GM19438 (cell line): ENCODE measurements around the gene PIK3IP1.

ENCODE experiments used
- ATAC-seq: cut with Tn5 transposase; IDR thresholded peaks from one replicate; pipeline ENCODE4 v1.9.1; 2021; ENCODE audit warnings: low read depth; ENCODE audit not compliant: unreplicated experiment

Gene PIK3IP1

GRCh38 chr22:31281733-31282132 lies 10.6 kb downstream of the PIK3IP1 start:
- no peak for ATAC-seq

GRCh38 chr22:31279821-31280505 lies 12.3 kb downstream of the PIK3IP1 start:
- ATAC-seq = no peak

- ATAC-seq = no peak
These were observed 13.0 kb downstream of the PIK3IP1 start for GRCh38 chr22:31279327-31279669.

- no peak for ATAC-seq
These were observed 13.5 kb downstream of the PIK3IP1 start for GRCh38 chr22:31278626-31279326.

GRCh38 chr22:31278151-31278621 lies 14.1 kb downstream of the PIK3IP1 start:
- no peak for ATAC-seq

- ATAC-seq = no peak
These were observed 14.5 kb downstream of the PIK3IP1 start for GRCh38 chr22:31277741-31278140.

GRCh38 chr22:31276426-31277167 lies 15.7 kb downstream of the PIK3IP1 start:
- ATAC-seq = no peak

- no peak for ATAC-seq
These were observed 16.7 kb downstream of the PIK3IP1 start for GRCh38 chr22:31275576-31275975.

- no peak for ATAC-seq
These were observed 17.3 kb downstream of the PIK3IP1 start for GRCh38 chr22:31275018-31275417.

- ATAC-seq = no peak
These were observed 18.3 kb downstream of the PIK3IP1 start for GRCh38 chr22:31274017-31274416.

- ATAC-seq = no peak
These were observed 19.5 kb downstream of the PIK3IP1 start for GRCh38 chr22:31272522-31273446.

GRCh38 chr22:31271485-31271884 lies 20.8 kb downstream of the PIK3IP1 start:
- no peak for ATAC-seq

- no peak for ATAC-seq
These were observed 21.3 kb downstream of the PIK3IP1 start for GRCh38 chr22:31271026-31271425.

- no peak for ATAC-seq
These were observed 22.3 kb downstream of the PIK3IP1 start for GRCh38 chr22:31269892-31270579.

- ATAC-seq = no peak
These were observed 24.0 kb downstream of the PIK3IP1 start for GRCh38 chr22:31268281-31268680.

GRCh38 chr22:31263896-31264640 lies 28.2 kb downstream of the PIK3IP1 start:
- no peak for ATAC-seq

GRCh38 chr22:31262312-31263133 lies 29.8 kb downstream of the PIK3IP1 start:
- ATAC-seq = no peak

- ATAC-seq = no peak
These were observed 31.8 kb downstream of the PIK3IP1 start for GRCh38 chr22:31260474-31260856.
